Endothelial cell of umbilical vein (primary cell): Measurements from ENCODE around the gene KCNMB2. TPM values are rescaled to one million over a fixed set of nuclear protein-coding genes. Genes with fewer than 3 reads are reported as not detected.

Experiments used
- BruUV-seq: library from RNA; stranded (reverse); fragments of 400-500 nt; replicated peaks from 2 replicates; lab custom pipeline; 2021; lab: Mats Ljungman, UMichigan
- CTCF ChIA-PET: fragments of 300-600, 350-600 bp; sonication (Branson Sonifier 250); formaldehyde crosslinking; loops from one replicate; lab custom pipeline; 2021; ENCODE audit warnings: antibody characterized with exemption, inconsistent platforms; lab: Charles Lee
- POLR2A ChIA-PET: fragments of 300-600, 350-600 bp; sonication (Branson Sonifier 250); formaldehyde crosslinking; loops from one replicate; lab custom pipeline; 2021; ENCODE audit warnings: antibody characterized with exemption, inconsistent platforms; lab: Charles Lee
- DNase-seq: peaks from one replicate; pipeline ENCODE4 v3.0.0-alpha.2; 2011; ENCODE audit warnings: low read depth, low spot score
- FAIRE-seq: peaks from 2 replicates; lab custom pipeline; 2011; peaks lifted over from hg19 to GRCh38; lab: Jason Lieb, UNC
- H2AFZ ChIP-seq: 2 replicates; pipeline ENCODE4 v1.6.0; 2012; ENCODE audit warnings: low read depth, low read length, control low read depth, inconsistent platforms
- H3K27ac ChIP-seq: 2 replicates; pipeline ENCODE4 v1.5.1; 2011; ENCODE audit warnings: low read depth, mild to moderate bottlenecking, control low read depth, low read length, moderate library complexity; ENCODE audit not compliant: insufficient read depth
- H3K27me3 ChIP-seq, 2 experiments: 2 replicates each; pipeline versions ENCODE4 v1.6.0 to v1.6.1; 2011; ENCODE audit warnings: low read length in 2 of 2, mixed read lengths in 1 of 2; ENCODE audit not compliant: control insufficient read depth in 2 of 2, insufficient read depth in 2 of 2
- H3K36me3 ChIP-seq, 2 experiments: 2 replicates in 1 of 2; 3 replicates in 1 of 2; pipeline ENCODE4 v1.5.1; 2011; ENCODE audit warnings: low read length in 2 of 2, mild to moderate bottlenecking in 1 of 2, moderate library complexity in 1 of 2; ENCODE audit not compliant: control insufficient read depth in 2 of 2, insufficient read depth in 2 of 2; ENCODE audit errors: extremely low read depth in 1 of 2
- H3K4me1 ChIP-seq: 3 replicates; pipeline ENCODE4 v1.5.1; 2011; ENCODE audit warnings: mild to moderate bottlenecking, low read length; ENCODE audit not compliant: control insufficient read depth, insufficient read depth; ENCODE audit errors: extremely low read depth
- H3K4me2 ChIP-seq: 2 replicates; pipeline ENCODE4 v1.6.1; 2011; ENCODE audit warnings: low read length, control low read depth, mixed read lengths; ENCODE audit not compliant: insufficient read depth
- H3K4me3 ChIP-seq, 3 experiments: fragments of 200-600 bp in 1 of 3; sonication (generic), shearing (Covaris generic) in 1 of 3; replicated peaks in 1 of 3; 2 replicates each; pipeline ENCODE4 v1.5.1; 2011 to 2016; ENCODE audit warnings: control low read depth in 3 of 3, low read length in 3 of 3, mild to moderate bottlenecking in 2 of 3, inconsistent platforms in 1 of 3, low read depth in 1 of 3, moderate library complexity in 1 of 3; ENCODE audit not compliant: insufficient read depth in 1 of 3
- H3K79me2 ChIP-seq: 2 replicates; pipeline ENCODE4 v1.6.0; 2012; ENCODE audit warnings: low read length, inconsistent platforms; ENCODE audit not compliant: control insufficient read depth, insufficient read depth
- H3K9ac ChIP-seq: replicated peaks from 2 replicates; pipeline ENCODE3; 2011; ENCODE audit warnings: low read length, control low read depth; ENCODE audit not compliant: insufficient read depth; ENCODE audit errors: extremely low read depth
- H3K9me1 ChIP-seq: replicated peaks from 3 replicates; pipeline ENCODE4 v1.6.0; 2011; ENCODE audit warnings: mild to moderate bottlenecking, low read length; ENCODE audit not compliant: control insufficient read depth, insufficient read depth; ENCODE audit errors: extremely low read depth
- H3K9me3 ChIP-seq: replicated peaks from 2 replicates; pipeline ENCODE4 v1.5.1; 2012; ENCODE audit warnings: low read length, inconsistent platforms; ENCODE audit not compliant: control insufficient read depth, insufficient read depth
- H4K20me1 ChIP-seq: replicated peaks from 2 replicates; pipeline ENCODE3; 2011; ENCODE audit warnings: mild to moderate bottlenecking, low read length; ENCODE audit not compliant: control insufficient read depth, insufficient read depth; ENCODE audit errors: extremely low read depth
- CTCF ChIP-seq, 2 donors: IDR thresholded peaks; 1 replicate in 1 of 2; 2 replicates in 1 of 2; pipeline ENCODE4 v1.5.1; 2011; ENCODE audit warnings: low read length in 2 of 2, mild to moderate bottlenecking in 2 of 2, moderate library complexity in 2 of 2, control low read depth in 1 of 2, inconsistent platforms in 1 of 2, low read depth in 1 of 2; ENCODE audit not compliant: insufficient read depth in 1 of 2; ENCODE audit errors: extremely low read depth in 1 of 2
- EZH2 ChIP-seq: IDR thresholded peaks from 2 replicates; pipeline ENCODE4 v1.6.1; 2012; ENCODE audit warnings: borderline replicate concordance, low read depth, mild to moderate bottlenecking, moderate library complexity, low read length, inconsistent platforms; ENCODE audit not compliant: severe bottlenecking
- FOS ChIP-seq: IDR thresholded peaks from 2 replicates; pipeline ENCODE4 v1.6.1; 2011; ENCODE audit warnings: mild to moderate bottlenecking, low read length, moderate library complexity, borderline replicate concordance; ENCODE audit not compliant: insufficient read depth
- GATA2 ChIP-seq: IDR thresholded peaks from 2 replicates; pipeline ENCODE4 v1.7.0; 2011; ENCODE audit warnings: low read depth, mild to moderate bottlenecking, moderate library complexity, mixed read lengths, low read length; ENCODE audit not compliant: insufficient read length, insufficient read depth
- JUN ChIP-seq: IDR thresholded peaks from 2 replicates; pipeline ENCODE4 v1.6.1; 2011; ENCODE audit warnings: borderline replicate concordance, low read depth; ENCODE audit not compliant: insufficient read length, insufficient read depth
- MAX ChIP-seq: IDR thresholded peaks from 2 replicates; pipeline ENCODE4 v1.6.1; 2011; ENCODE audit not compliant: insufficient read depth, insufficient read length
- MYC ChIP-seq: IDR thresholded peaks from one replicate; pipeline ENCODE4 v1.6.1; 2011; ENCODE audit warnings: mild to moderate bottlenecking, low read depth, low read length
- POLR2A ChIP-seq: IDR thresholded peaks from 2 replicates; pipeline ENCODE4 v1.6.1; 2012; ENCODE audit warnings: low read depth, mild to moderate bottlenecking, control low read depth, low read length
- POLR2AphosphoS5 ChIP-seq: IDR thresholded peaks from 2 replicates; pipeline ENCODE4 v1.6.1; 2012; ENCODE audit warnings: low read depth, mild to moderate bottlenecking, control low read depth, low read length, moderate library complexity; ENCODE audit not compliant: insufficient read depth
- dilution Hi-C: fragments of 300-500 bp; cut with MboI; formaldehyde crosslinking; loops from one replicate; pipeline ENCODE4 v1.15.0; 2019; ENCODE audit warnings: low sequenced_read_pairs; ENCODE audit not compliant: extremely low pct_ligation_motif_present
- intact Hi-C: fragments of 100-400 bp; cut with micrococcal nuclease; formaldehyde crosslinking; loops from one replicate; pipeline ENCODE4 v1.10.0; 2022
- polyA plus RNA-seq, 4 experiments: library from polyadenylated mRNA; depleted of rRNA in 3 of 4; stranded (reverse) in 3 of 4; unstranded in 1 of 4; fragments of >200 nt; gene quantifications; 2 replicates each; pipeline versions ENCODE4 v1.2.1 to v1.2.3, GENCODE V29; 2011 to 2012; ENCODE audit warnings: missing spikeins in 1 of 4
- total RNA-seq: library from RNA; stranded (reverse); gene quantifications from 2 replicates; pipeline ENCODE4 v1.2.3, GENCODE V29; 2021

The KCNMB2 gene
- total and polyA plus RNA-seq, 2 donors (not counting 3 experiments of a cell fraction or from before 2014, with no cell fraction given) = not detected

- no peaks in the 10 kb centered on the region for H3K9me1 ChIP-seq
- dilution Hi-C loops (no loop called here), intact Hi-C loops (no loop called here)
- H4K20me1 ChIP-seq = no peaks in the 10 kb centered on the region
- FAIRE-seq = no peak
- no peak overlapping the region for H3K9ac ChIP-seq
- no TSS peak for BruUV-seq
- H3K27me3 ChIP-seq = no peaks in the 10 kb centered on the region
- H3K9me3 ChIP-seq = no peaks in the 10 kb centered on the region
- no peak overlapping the region for H2AFZ ChIP-seq
- H3K4me3 ChIP-seq = no peak overlapping the region
- DNase-seq = no peak
- no peak overlapping the region for H3K4me2 ChIP-seq
- H3K36me3 ChIP-seq = no peaks in the 10 kb centered on the region
- ChIA-PET POLR2A (no interaction called here), CTCF (no interaction called here)
- H3K27ac ChIP-seq = no peak overlapping the region
- TF ChIP-seq FOS (no peak), MYC (no peak), GATA2 (no peak)
- H3K4me1 ChIP-seq = no peaks in the 10 kb centered on the region
- no peaks in the 10 kb centered on the region for H3K79me2 ChIP-seq
Observed at GRCh38 chr3:178851564-178851963, 315.3 kb downstream of the KCNMB2 start.

- no peaks in the 10 kb centered on the region for H3K9me3 ChIP-seq
- no peak overlapping the region for H3K4me2 ChIP-seq
- no peak overlapping the region for H2AFZ ChIP-seq
- TF ChIP-seq POLR2A = no peak
- TF ChIP-seq JUN = no peak
- TF ChIP-seq CTCF (IDR thresholded peaks at IDR 0.05; ENCODE audit: extremely low read depth in 1 of 2, insufficient read depth in 1 of 2, low read depth in 1 of 2, low read length in 2 of 2) = no peak
- TF ChIP-seq FOS = no peak
- no peak for TF ChIP-seq EZH2
- no peak for TF ChIP-seq POLR2AphosphoS5
- no peak for TF ChIP-seq MYC
- TF ChIP-seq MAX = no peak
- no peak for TF ChIP-seq GATA2
- H3K9ac ChIP-seq = no peak overlapping the region
- H3K4me3 ChIP-seq = no peak overlapping the region
- dilution Hi-C loops = no loop called here
- no peak overlapping the region for H3K27ac ChIP-seq
- H4K20me1 ChIP-seq = no peaks in the 10 kb centered on the region
- DNase-seq = no peak
- no peaks in the 10 kb centered on the region for H3K9me1 ChIP-seq
- H3K36me3 ChIP-seq = no peaks in the 10 kb centered on the region
- POLR2A ChIA-PET = no interaction called here
- intact Hi-C loops = no loop called here
- BruUV-seq = no TSS peak
- FAIRE-seq = no peak
- no peaks in the 10 kb centered on the region for H3K4me1 ChIP-seq
- CTCF ChIA-PET = no interaction called here
- H3K27me3 ChIP-seq = no peaks in the 10 kb centered on the region
- H3K79me2 ChIP-seq = no peaks in the 10 kb centered on the region
Observed at GRCh38 chr3:178856804-178857203, 320.6 kb downstream of the KCNMB2 start.
